Measurements from ENCODE around the gene ANHX. TPM values are rescaled to one million over a fixed set of nuclear protein-coding genes. Genes with fewer than 3 reads are reported as not detected.

ANHX gene
- total and polyA plus RNA-seq, 2 of the 8 experiments (the other 6 are each of a cell fraction or from before 2014, with no cell fraction given), result not detected

- CTCF ChIA-PET (ENCODE audit: partially characterized antibody), result no interaction called here
- H3K14ac ChIP-seq (ENCODE audit: insufficient read length), result no peak overlapping the region
- no peak overlapping the region for H3K18ac ChIP-seq (ENCODE audit: extremely low read depth, low read length)
- no peak overlapping the region for H2BK5ac ChIP-seq (ENCODE audit: low read depth, low read length)
- no peak for DNase-seq (ENCODE audit: low read depth in 1 of 2, low spot score in 2 of 2)
- no peak overlapping the region for H3K4me3 ChIP-seq (ENCODE audit: extremely low read depth in 1 of 4, insufficient read depth in 2 of 4, low read depth in 3 of 4, low read length in 4 of 4)
- POLR2A ChIA-PET (ENCODE audit: partially characterized antibody), result interaction anchor here (1.1 kb wide), 1 partner anchor 12 kb away, joined by 3 read pairs; no protein-coding TSS in a partner anchor
- H2AK5ac ChIP-seq (ENCODE audit: low read depth, low read length), result no peak overlapping the region
- no peak overlapping the region for H4K8ac ChIP-seq (ENCODE audit: extremely low read depth, insufficient read depth, low read length)
- FAIRE-seq, result no peak
- no peaks in the 10 kb centered on the region for H4K20me1 ChIP-seq (replicated peaks in 1 of 2; ENCODE audit: control insufficient read depth in 1 of 2, insufficient read depth in 2 of 2, low read length in 2 of 2)
- H3K4me2 ChIP-seq (ENCODE audit: insufficient read depth in 1 of 2, low read depth in 2 of 2, low read length in 2 of 2), result no peak overlapping the region
- no peak overlapping the region for H2BK12ac ChIP-seq (ENCODE audit: low read depth, low read length)
- no peak overlapping the region for H3K27ac ChIP-seq (ENCODE audit: low read depth, low read length)
- H4K91ac ChIP-seq (replicated peaks; ENCODE audit: insufficient read length, low read length), result no peak overlapping the region
- no peak overlapping the region for H2AFZ ChIP-seq (ENCODE audit: low read length)
- H3K4me1 ChIP-seq (replicated peaks in 1 of 4; ENCODE audit: control insufficient read depth in 3 of 4, insufficient read depth in 4 of 4, low read length in 3 of 4), result no peaks in the 10 kb centered on the region
- no peak overlapping the region for H2BK120ac ChIP-seq (replicated peaks; ENCODE audit: low read depth, low read length)
- no peak overlapping the region for H4K5ac ChIP-seq (ENCODE audit: insufficient read length, low read depth, low read length)
- H3K9me3 ChIP-seq (ENCODE audit: insufficient read depth in 2 of 2, low read depth in 1 of 2, low read length in 1 of 2), result peaks cover 80 to 85% of the 10 kb centered on the region in 2 experiments
- no peak overlapping the region for H2BK20ac ChIP-seq (ENCODE audit: low read length)
- no peak overlapping the region for H2BK15ac ChIP-seq (ENCODE audit: low read length)
- no peak overlapping the region for H3K4ac ChIP-seq (replicated peaks; ENCODE audit: insufficient read length, low read depth, low read length)
- H3K36me3 ChIP-seq (ENCODE audit: control insufficient read depth in 2 of 4, insufficient read depth in 4 of 4, low read length in 3 of 4), result no peaks in the 10 kb centered on the region
- no peaks in the 10 kb centered on the region for H3K23me2 ChIP-seq (ENCODE audit: low read depth, low read length)
- H3K27me3 ChIP-seq (replicated peaks in 1 of 4; ENCODE audit: control insufficient read depth in 3 of 4, extremely low read depth in 1 of 4, insufficient read depth in 3 of 4, low read length in 3 of 4), result no peaks in the 10 kb centered on the region
- WGBS, 2 experiments (ENCODE audit: extremely low coverage in 1 of 2, insufficient coverage in 1 of 2, insufficient read length in 1 of 2, insufficient replicate concordance in 2 of 2, low coverage in 1 of 2, low lambda C conversion rate in 2 of 2, missing lambda C conversion rate in 1 of 2), result 84% methylated on average over 10 of the region's 10 CpGs; no CpG with 5 or more reads in 1 of the 2 experiments
- no peak overlapping the region for H3K9ac ChIP-seq (replicated peaks in 1 of 4; ENCODE audit: extremely low read depth in 1 of 4, low read depth in 3 of 4, low read length in 3 of 4)
- no peak overlapping the region for H3K56ac ChIP-seq (replicated peaks; ENCODE audit: insufficient read length, low read depth, low read length)
- no peaks in the 10 kb centered on the region for H3K79me2 ChIP-seq (ENCODE audit: control insufficient read depth in 1 of 2, insufficient read depth in 2 of 2, low read length in 2 of 2)
- H3K79me1 ChIP-seq (ENCODE audit: low read depth, low read length), result no peaks in the 10 kb centered on the region
- no peak overlapping the region for H3K23ac ChIP-seq (ENCODE audit: insufficient read length)
- TF ChIP-seq CHD1 (IDR thresholded peaks at IDR 0.05; ENCODE audit: low read depth, low read length) (no peak), TAF1 (IDR thresholded peaks at IDR 0.05; ENCODE audit: low read depth, low read length) (no peak), ZNF274 (IDR thresholded peaks at IDR 0.05; ENCODE audit: borderline replicate concordance, extremely low read depth, low read length) (no peak), CTCF (IDR thresholded peaks at IDR 0.05; ENCODE audit: control extremely low read depth in 1 of 3, insufficient read depth in 1 of 3, low read depth in 1 of 3, low read length in 3 of 3) (no peak), BRCA1 (IDR thresholded peaks at IDR 0.05; ENCODE audit: low read depth, low read length) (no peak), CHD2 (IDR thresholded peaks at IDR 0.05; ENCODE audit: low read length) (no peak), SUZ12 (IDR thresholded peaks at IDR 0.05; ENCODE audit: low read length) (no peak), MAX (IDR thresholded peaks at IDR 0.05) (no peak), HDAC6 (IDR thresholded peaks at IDR 0.05; ENCODE audit: low read depth, low read length) (no peak), RBBP5 (IDR thresholded peaks at IDR 0.05; ENCODE audit: borderline replicate concordance, low read depth, low read length) (no peak), RNF2 (IDR thresholded peaks at IDR 0.05; ENCODE audit: borderline replicate concordance, low read depth, low read length, missing control alignments, poor library complexity, severe bottlenecking) (no peak), EZH2 (IDR thresholded peaks at IDR 0.05; ENCODE audit: low read depth, low read length, severe bottlenecking) (no peak)
Measured at GRCh38 chr12:133222211-133222610, 13.5 kb downstream of the ANHX start.

Data from H1 (cell line).